HepG2 (cell line): ENCODE results near the gene NIFK. TPM values are rescaled to one million over a fixed set of nuclear protein-coding genes. Genes with fewer than 3 reads are reported as not detected.

Source experiments
- ATAC-seq: fragments of 200-7000 bp; cut with Tn5 transposase; 3 replicates; pipeline ENCODE4 v1.9.1; 2020; ENCODE audit warnings: mild to moderate bottlenecking, moderate library complexity
- BruUV-seq: library from RNA; stranded (reverse); fragments of 400-500 nt; replicated peaks from 2 replicates; lab custom pipeline; 2021; lab: Mats Ljungman, UMichigan
- CTCF ChIA-PET: fragments of 300-600 bp; formaldehyde crosslinking; extraction: SDS; loops from one replicate; lab custom pipeline; 2021; ENCODE audit warnings: low total read pairs, inconsistent platforms, low intra/inter-chr PET ratio; lab: Yijun Ruan, JAX
- POLR2A ChIA-PET: fragments of 350-600 bp; sonication (Branson Sonifier 250); formaldehyde crosslinking; loops from one replicate; lab custom pipeline; 2020; ENCODE audit warnings: antibody characterized with exemption, inconsistent platforms; lab: Yijun Ruan, JAX
- DNase-seq: peaks from one replicate; pipeline ENCODE4 v3.0.0-alpha.2; 2015; ENCODE audit warnings: low spot score
- FAIRE-seq: peaks from 3 replicates; lab custom pipeline; 2011; peaks lifted over from hg19 to GRCh38; lab: Jason Lieb, UNC
- H2AFZ ChIP-seq: one replicate; pipeline ENCODE4 v1.6.1; 2011; ENCODE audit warnings: low read length, inconsistent platforms
- H3K27ac ChIP-seq: fragments of 300-600 bp; 3 replicates; pipeline ENCODE4 v1.8.0; 2011; ENCODE audit warnings: mixed run types, mild to moderate bottlenecking, mixed read lengths, low read length, inconsistent platforms; ENCODE audit not compliant: insufficient read depth; ENCODE audit errors: extremely low read length
- H3K27me3 ChIP-seq, 2 experiments: fragments of 200-600 bp in 1 of 2; 2 replicates in 1 of 2; 3 replicates in 1 of 2; pipeline versions ENCODE4 v1.6.0 to v1.8.0; 2011; ENCODE audit warnings: low read length in 2 of 2, mild to moderate bottlenecking in 2 of 2, moderate library complexity in 2 of 2, inconsistent platforms in 1 of 2; ENCODE audit not compliant: insufficient read depth in 2 of 2, control insufficient read depth in 1 of 2
- H3K36me3 ChIP-seq, 2 experiments: fragments of 200-600 bp in 1 of 2; replicated peaks in 1 of 2; 2 replicates in 1 of 2; 3 replicates in 1 of 2; pipeline versions ENCODE4 v1.5.1 to v1.8.0; 2011; ENCODE audit warnings: low read length in 2 of 2, inconsistent platforms in 1 of 2; ENCODE audit not compliant: insufficient read depth in 2 of 2, control insufficient read depth in 1 of 2
- H3K4me1 ChIP-seq: 2 replicates; pipeline ENCODE4 v1.5.1; 2012; ENCODE audit warnings: low read length, inconsistent platforms; ENCODE audit not compliant: insufficient read depth
- H3K4me2 ChIP-seq: 2 replicates; pipeline ENCODE4 v1.6.0; 2011; ENCODE audit warnings: low read depth, low read length, inconsistent platforms
- H3K4me3 ChIP-seq, 3 experiments: fragments of 200-600 bp in 1 of 3; sonication (generic), shearing (Covaris generic) in 1 of 3; replicated peaks in 1 of 3; 2 replicates each; pipeline ENCODE4 v1.5.1; 2011 to 2016; ENCODE audit warnings: low read length in 3 of 3, inconsistent platforms in 2 of 3, low read depth in 2 of 3, mild to moderate bottlenecking in 2 of 3, control low read depth in 1 of 3, mixed read lengths in 1 of 3; ENCODE audit not compliant: insufficient read depth in 1 of 3
- H3K79me2 ChIP-seq: one replicate; pipeline ENCODE4 v1.6.1; 2011; ENCODE audit warnings: low read length, inconsistent platforms; ENCODE audit not compliant: insufficient read depth
- H3K9ac ChIP-seq: 2 replicates; pipeline ENCODE4 v1.6.0; 2011; ENCODE audit warnings: mild to moderate bottlenecking, low read depth, low read length, inconsistent platforms; ENCODE audit not compliant: insufficient read depth
- H3K9me3 ChIP-seq: 2 replicates; pipeline ENCODE4 v1.5.1; 2012; ENCODE audit warnings: mild to moderate bottlenecking, low read length
- H4K20me1 ChIP-seq: 2 replicates; pipeline ENCODE4 v1.6.0; 2011; ENCODE audit warnings: inconsistent platforms, mild to moderate bottlenecking, low read length, moderate library complexity; ENCODE audit not compliant: insufficient read depth
- CREB1 ChIP-seq, 2 experiments: fragments of 450-650 bp in 1 of 2; IDR thresholded peaks; 2 replicates each; pipeline ENCODE4 v1.6.1; 2016 to 2017; ENCODE audit warnings: control low read depth in 1 of 2, mild to moderate bottlenecking in 1 of 2, missing compliant biosample characterization in 1 of 2, missing genetic modification characterization in 1 of 2
- GTF2F1 ChIP-seq: fragments of 150-350 bp; IDR thresholded peaks from 2 replicates; pipeline ENCODE4 v1.6.1; 2014; ENCODE audit warnings: low read length
- HMG20A ChIP-seq: IDR thresholded peaks from 2 replicates; pipeline ENCODE4 v1.6.1; 2016; ENCODE audit warnings: borderline replicate concordance
- SSRP1 ChIP-seq: IDR thresholded peaks from 2 replicates; pipeline ENCODE4 v1.6.1; 2016; ENCODE audit warnings: control low read depth
- TBX2 ChIP-seq: sonication (generic); formaldehyde crosslinking; IDR thresholded peaks from 2 replicates; pipeline ENCODE4 v1.5.0; 2020; ENCODE audit warnings: missing genetic modification reagents, mild to moderate bottlenecking, borderline replicate concordance
- WIZ ChIP-seq: sonication (generic); formaldehyde crosslinking; IDR thresholded peaks from 2 replicates; pipeline ENCODE4 v1.5.1; 2020; ENCODE audit warnings: mild to moderate bottlenecking, missing genetic modification reagents
- ZBTB7A ChIP-seq: sonication (generic); formaldehyde crosslinking; IDR thresholded peaks from 2 replicates; pipeline ENCODE4 v1.8.0; 2022; ENCODE audit warnings: mild to moderate bottlenecking, missing genetic modification reagents
- ZEB1 ChIP-seq: IDR thresholded peaks from 2 replicates; pipeline ENCODE4 v1.6.1; 2012; ENCODE audit warnings: mild to moderate bottlenecking, low read depth, inconsistent platforms; ENCODE audit not compliant: insufficient replicate concordance
- ZNF30 ChIP-seq: sonication (generic); formaldehyde crosslinking; IDR thresholded peaks from 2 replicates; pipeline ENCODE4 v1.5.0; 2020; ENCODE audit warnings: mild to moderate bottlenecking, missing genetic modification reagents
- ZNF44 ChIP-seq: sonication (generic); formaldehyde crosslinking; IDR thresholded peaks from 2 replicates; pipeline ENCODE4 v1.5.1; 2020; ENCODE audit warnings: mild to moderate bottlenecking, missing genetic modification reagents
- ZNF607 ChIP-seq: sonication (generic); formaldehyde crosslinking; IDR thresholded peaks from 2 replicates; pipeline ENCODE4 v1.5.1; 2020; ENCODE audit warnings: missing genetic modification reagents, mild to moderate bottlenecking, borderline replicate concordance
- WGBS: methylation state at CpG from one replicate; pipeline ENCODE4 v1.1.6; 2017; ENCODE audit warnings: low lambda C conversion rate; 5-methylcytosine and 5-hydroxymethylcytosine counted together
- in situ Hi-C: cut with HindIII; loops from 2 replicates; pipeline ENCODE4 v1.10.0; 2017; ENCODE audit warnings: low pct_unique_long_range_greater_than_20kb; ENCODE audit not compliant: extremely low pct_ligation_motif_present
- intact Hi-C: fragments of 100-400 bp; cut with micrococcal nuclease; formaldehyde crosslinking; loops from one replicate; pipeline ENCODE4 v1.10.0; 2022; ENCODE audit not compliant: unreplicated experiment
- polyA plus RNA-seq, 8 experiments: library from polyadenylated mRNA; depleted of rRNA in 3 of 8; stranded (reverse) in 7 of 8; unstranded in 1 of 8; fragments of >200 nt; fragmentation: Illumina TruSeq in 4 of 8; extraction: Trizol in 4 of 8; gene quantifications; 2 replicates each; pipeline versions ENCODE4 v1.2.1 to v1.2.3, GENCODE V29; 2011 to 2016; ENCODE audit warnings: low read depth in 4 of 8, missing spikeins in 1 of 8, mixed read lengths in 1 of 8; ENCODE audit not compliant: insufficient read depth in 1 of 8
- total RNA-seq, 5 experiments: library from RNA; depleted of rRNA; stranded (reverse); fragments of >200 nt; fragmentation: Illumina TruSeq; extraction: Trizol; gene quantifications; 2 replicates each; pipeline ENCODE4 v1.2.3, GENCODE V29; 2016; ENCODE audit warnings: low read depth in 1 of 5

The NIFK gene
- total and polyA plus RNA-seq, 2 of the 13 experiments (the other 11 are each of a cell fraction or from before 2014, with no cell fraction given), result 19.6 to 105 TPM

DNA sequence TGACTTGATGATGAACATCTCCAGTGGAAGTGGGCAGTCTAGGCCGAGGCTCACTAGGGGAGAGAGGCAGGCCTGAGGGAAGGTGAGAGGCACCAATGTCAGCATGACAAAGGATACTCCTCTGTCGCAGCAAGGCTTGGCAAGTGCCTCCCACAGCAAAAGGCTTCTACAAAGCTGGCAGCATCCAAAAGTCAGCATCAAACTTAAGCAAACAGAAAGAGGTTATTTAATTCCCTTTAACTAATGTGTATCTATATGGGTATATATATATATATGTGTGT is 41.6 kb downstream of the NIFK start:
- in situ Hi-C loops, result no loop called here
- no peak overlapping the region for H3K9ac ChIP-seq
- no peak for TF ChIP-seq ZNF30 (CRISPR knock-in tag)
- TF ChIP-seq SSRP1, result no peak
- TF ChIP-seq TBX2 (CRISPR knock-in tag), result no peak
- no peak for TF ChIP-seq ZBTB7A
- no peak for TF ChIP-seq HMG20A (CRISPR knock-in tag)
- TF ChIP-seq ZEB1, result no peak
- no peak for TF ChIP-seq ZNF44 (CRISPR knock-in tag)
- TF ChIP-seq ZNF607, result no peak
- no peak for TF ChIP-seq WIZ (CRISPR knock-in tag)
- DNase-seq (no peak), ATAC-seq (no peak), FAIRE-seq (no peak)
- BruUV-seq, result no TSS peak
- no peaks in the 10 kb centered on the region for H3K79me2 ChIP-seq
- no peak overlapping the region for H3K27ac ChIP-seq
- ChIA-PET POLR2A (interaction anchor here (1.4 to 1.5 kb wide), 2 partner anchors 46 to 164 kb away, joined by 3 to 5 read pairs; partner anchors contain the start of genes CLASP1 and RNU4ATAC), CTCF (no interaction called here)
- WGBS, result 15% methylated on average over 2 of the region's 2 CpGs
- no peak overlapping the region for H3K4me2 ChIP-seq
- H3K36me3 ChIP-seq, result no peaks in the 10 kb centered on the region
- H3K4me3 ChIP-seq, result no peak overlapping the region
- intact Hi-C loops, result no loop called here
- H2AFZ ChIP-seq, result no peak overlapping the region
- no peaks in the 10 kb centered on the region; a peak in 1 of 5 replicates for H3K27me3 ChIP-seq
- no peaks in the 10 kb centered on the region for H4K20me1 ChIP-seq
- H3K9me3 ChIP-seq, result no peaks in the 10 kb centered on the region
- peaks cover 34% of the 10 kb centered on the region for H3K4me1 ChIP-seq

DNA sequence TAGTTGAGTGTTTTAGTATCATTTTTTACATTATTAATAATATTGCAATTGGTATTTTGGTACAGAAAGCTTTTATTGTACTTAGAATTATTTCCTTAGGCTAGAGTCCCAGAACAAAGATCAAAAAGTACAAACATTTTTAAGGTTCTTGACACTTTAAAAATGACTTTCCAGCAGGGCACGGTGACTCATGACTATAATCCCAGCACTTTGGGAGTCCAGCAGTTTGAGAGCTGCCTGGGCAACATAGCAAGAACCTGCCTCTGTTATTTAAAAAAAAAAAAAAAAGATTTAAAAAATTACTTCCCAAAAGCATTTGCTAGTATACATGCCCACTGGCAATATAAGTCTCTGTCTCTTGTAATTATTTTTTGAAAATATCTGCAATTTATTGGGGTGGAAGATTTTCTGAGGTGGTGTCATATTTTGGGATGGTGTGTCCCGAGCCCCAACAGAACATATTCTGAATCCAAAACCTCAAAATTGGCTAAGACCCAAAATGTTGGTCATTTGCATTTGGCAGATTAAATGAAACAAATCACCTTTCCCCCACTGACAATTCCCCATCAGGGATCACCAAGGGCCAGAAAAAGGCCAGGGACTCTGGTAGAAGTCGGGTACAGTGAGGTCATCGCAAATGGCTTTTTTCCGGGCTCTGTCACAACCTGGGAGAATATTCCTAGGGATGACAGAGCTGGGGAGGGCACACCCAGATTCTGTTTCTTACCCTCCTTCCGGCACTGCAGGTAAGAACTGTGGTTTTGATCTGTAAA is 42.1 kb downstream of the NIFK start:
- POLR2A ChIA-PET, result interaction anchor here (1.4 to 1.5 kb wide), 2 partner anchors 45 to 164 kb away, joined by 3 to 5 read pairs; partner anchors contain the start of genes CLASP1 and RNU4ATAC
- intact Hi-C loops, result no loop called here
- in situ Hi-C loops, result no loop called here
- Histone ChIP-seq H4K20me1 (no peaks in the 10 kb centered on the region), H3K9me3 (no peaks in the 10 kb centered on the region), H3K9ac (no peak overlapping the region), H2AFZ (no peak overlapping the region), H3K4me1 (peaks cover 34% of the 10 kb centered on the region), H3K27ac (no peak overlapping the region), H3K4me2 (no peak overlapping the region), H3K4me3 (no peak overlapping the region), H3K27me3 (no peaks in the 10 kb centered on the region; a peak in 1 of 5 replicates), H3K36me3 (no peaks in the 10 kb centered on the region), H3K79me2 (no peaks in the 10 kb centered on the region)
- FAIRE-seq, result no peak
- ATAC-seq, result no peak
- 20% methylated on average over 6 of the region's 6 CpGs for WGBS
- no peak for DNase-seq
- CTCF ChIA-PET, result no interaction called here
- BruUV-seq, result no TSS peak
- TF ChIP-seq CREB1 (IDR thresholded peaks at IDR 0.05), result 0 out of 2 replicates have a peak, but pooled peaks have one; percentile 12
- no peak for TF ChIP-seq CREB1 (CRISPR knock-in tag; IDR thresholded peaks at IDR 0.05)
- no peak for TF ChIP-seq GTF2F1
